Activated B cell treated with CpG ODN at 0.5 μM for 24 hours (primary cell): ENCODE data around the gene GNG7. TPM values are rescaled to one million over a fixed set of nuclear protein-coding genes. Genes with fewer than 3 reads are reported as not detected.
"Not testable (repeated sequence)": the region's sequence is repeated elsewhere in the genome, so short reads cannot be mapped to it uniquely, and the experiment has no call there.

ENCODE experiments used
- ATAC-seq: fragments of 200-7000 bp; cut with Tn5 transposase; one replicate; pipeline ENCODE4 v1.10.0; 2021; ENCODE audit warnings: low read depth, mild to moderate bottlenecking, moderate library complexity
- CTCF ChIA-PET: fragments of 350-600 bp; sonication (Branson Sonifier 250); formaldehyde crosslinking; loops from one replicate; lab custom pipeline; 2021; ENCODE audit warnings: antibody characterized with exemption; lab: Charles Lee
- POLR2A ChIA-PET: fragments of 350-600 bp; sonication (Branson Sonifier 250); formaldehyde crosslinking; loops from one replicate; lab custom pipeline; 2021; ENCODE audit warnings: antibody characterized with exemption; lab: Charles Lee
- DNase-seq: peaks from one replicate; pipeline ENCODE4 v3.0.0; 2022
- H3K27ac Mint-ChIP-seq: one replicate; pipeline ENCODE4 v1.8.0; 2020; ENCODE audit warnings: mixed read lengths
- H3K27me3 Mint-ChIP-seq: one replicate; pipeline ENCODE4 v1.8.0; 2021; ENCODE audit warnings: mixed read lengths
- H3K36me3 Mint-ChIP-seq: one replicate; pipeline ENCODE4 v1.8.0; 2021; ENCODE audit warnings: low read depth, mixed read lengths
- H3K4me1 Mint-ChIP-seq: one replicate; pipeline ENCODE4 v1.8.0; 2021; ENCODE audit warnings: mixed read lengths
- H3K4me3 Mint-ChIP-seq: one replicate; pipeline ENCODE4 v1.8.0; 2020; ENCODE audit warnings: mild to moderate bottlenecking, mixed read lengths
- H3K9me3 Mint-ChIP-seq: one replicate; pipeline ENCODE4 v1.8.0; 2020; ENCODE audit warnings: mixed read lengths
- CTCF ChIP-seq: fragments of 200-600 bp; IDR thresholded peaks from one replicate; pipeline ENCODE4 v1.8.0; 2022; ENCODE audit warnings: antibody characterized with exemption, mild to moderate bottlenecking
- intact Hi-C: fragments of 100-400 bp; cut with micrococcal nuclease; formaldehyde crosslinking; loops from one replicate; pipeline ENCODE4 v1.15.1; 2024
- total RNA-seq: library from RNA; stranded (reverse); gene quantifications from 2 replicates; pipeline ENCODE4 v1.2.3, GENCODE V29; 2022

The GNG7 gene
- total RNA-seq, 1 donor from 2014 or later: 35.4 TPM

- POLR2A ChIA-PET: interaction anchor here (0.8 to 21.5 kb wide), 11 partner anchors 9 to 576 kb away, joined by 3 to 582 read pairs (median 5); partner anchors contain the start of genes GADD45B and MKNK2
- H3K9me3 Mint-ChIP-seq: no peaks in the 10 kb centered on the region
Measured at GRCh38 chr19:2627319-2627829, 75.1 kb downstream of the GNG7 start.

GRCh38 chr19:2625434-2625833 is 77.1 kb downstream of the GNG7 start:
- Mint-ChIP-seq H3K4me1 (peaks cover 97% of the 10 kb centered on the region), H3K27me3 (no peaks in the 10 kb centered on the region), H3K36me3 (peaks cover 9% of the 10 kb centered on the region), H3K9me3 (no peaks in the 10 kb centered on the region), H3K4me3 (peak overlapping the region; percentile 72), H3K27ac (peak overlapping the region; percentile 94)
- TF ChIP-seq CTCF: no peak
- ChIA-PET CTCF (interaction anchor here (0.9 to 2.3 kb wide), 2 partner anchors 9 to 12 kb away, joined by 4 to 13 read pairs; no protein-coding TSS in a partner anchor), POLR2A (interaction anchor here (0.5 to 21.5 kb wide), 7 partner anchors 9 to 149 kb away, joined by 3 to 582 read pairs (median 8); partner anchors contain the start of gene GADD45B)
- intact Hi-C loops: loop anchor here (10.0 kb wide), 1 partner anchor 961 kb away; no protein-coding TSS in a partner anchor
- DNase-seq (no peak), ATAC-seq (no peak)

More at GRCh38 chr19:2627319-2627829, 75.1 kb downstream of the GNG7 start:
- no peaks in the 10 kb centered on the region for H3K27me3 Mint-ChIP-seq
- DNase-seq (peak; percentile 68), ATAC-seq (peak; percentile 62)
- CTCF ChIA-PET: interaction anchor here (1.0 to 14.6 kb wide), 6 partner anchors 10 to 151 kb away, joined by 3 to 336 read pairs (median 4); partner anchors contain the start of gene GADD45B
- peak overlapping the region; percentile 76 for H3K4me3 Mint-ChIP-seq
- peak overlapping the region; percentile 94 for H3K27ac Mint-ChIP-seq
- intact Hi-C loops: loop anchor here (1.0 to 10.0 kb wide), 2 partner anchors 9 to 963 kb away; no protein-coding TSS in a partner anchor
- H3K36me3 Mint-ChIP-seq: peaks cover 12% of the 10 kb centered on the region
- H3K4me1 Mint-ChIP-seq: peaks cover 95% of the 10 kb centered on the region
- no peak for TF ChIP-seq CTCF

GRCh38 chr19:2624537-2625091 is 77.9 kb downstream of the GNG7 start:
- intact Hi-C loops: loop anchor here (1.0 to 10.0 kb wide), 6 partner anchors 9 to 960 kb away; partner anchors contain the start of gene AP3D1
- Mint-ChIP-seq H3K27ac (peak overlapping the region; percentile 94), H3K4me1 (peaks cover 97% of the 10 kb centered on the region), H3K9me3 (no peaks in the 10 kb centered on the region), H3K4me3 (peak overlapping the region; percentile 72), H3K27me3 (no peaks in the 10 kb centered on the region), H3K36me3 (peaks cover 9% of the 10 kb centered on the region)
- ATAC-seq: peak; percentile 27
- CTCF ChIA-PET: interaction anchor here (0.7 to 2.3 kb wide), 4 partner anchors 8 to 14 kb away, joined by 4 to 13 read pairs (median 4); no protein-coding TSS in a partner anchor
- no peak for DNase-seq
- POLR2A ChIA-PET: interaction anchor here (0.6 to 21.5 kb wide), 22 partner anchors 9 to 776 kb away, joined by 3 to 582 read pairs (median 5); partner anchors contain the start of genes GADD45B and TIMM13
- no peak for TF ChIP-seq CTCF

- no peaks in the 10 kb centered on the region for H3K27me3 Mint-ChIP-seq
- no peaks in the 10 kb centered on the region for H3K9me3 Mint-ChIP-seq
- intact Hi-C loops: loop anchor here (1.0 to 10.0 kb wide), 6 partner anchors 10 to 959 kb away; partner anchors contain the start of gene AP3D1
- POLR2A ChIA-PET: interaction anchor here (0.6 to 29.7 kb wide), 17 partner anchors 5 to 400 kb away, joined by 3 to 979 read pairs (median 6); partner anchors contain the start of genes GADD45B and TIMM13
- H3K36me3 Mint-ChIP-seq: peaks cover 9% of the 10 kb centered on the region
- peak overlapping the region; percentile 72 for H3K4me3 Mint-ChIP-seq
- no peak for TF ChIP-seq CTCF
- CTCF ChIA-PET: interaction anchor here (0.7 to 16.3 kb wide), 5 partner anchors 10 to 25 kb away, joined by 3 to 336 read pairs (median 4); no protein-coding TSS in a partner anchor
- H3K4me1 Mint-ChIP-seq: peaks cover 97% of the 10 kb centered on the region
- DNase-seq (no peak), ATAC-seq (peak; percentile 4)
- peak overlapping the region; percentile 94 for H3K27ac Mint-ChIP-seq
Measured at GRCh38 chr19:2623798-2624197, 78.7 kb downstream of the GNG7 start.

GRCh38 chr19:2622371-2622961 is 80.0 kb downstream of the GNG7 start:
- peak overlapping the region; percentile 80 for H3K4me3 Mint-ChIP-seq
- POLR2A ChIA-PET: interaction anchor here (0.6 to 29.7 kb wide), 15 partner anchors 6 to 1193 kb away, joined by 3 to 979 read pairs (median 5); partner anchors contain the start of gene GADD45B
- not testable (repeated sequence) for H3K36me3 Mint-ChIP-seq, ATAC-seq, H3K27me3 Mint-ChIP-seq, H3K9me3 Mint-ChIP-seq, DNase-seq
- H3K27ac Mint-ChIP-seq: peak overlapping the region; percentile 94
- peaks cover 97% of the 10 kb centered on the region for H3K4me1 Mint-ChIP-seq
- CTCF ChIA-PET: interaction anchor here (0.7 to 16.3 kb wide), 5 partner anchors 11 to 533 kb away, joined by 3 to 336 read pairs (median 4); partner anchors contain the start of gene GADD45B
- intact Hi-C loops: loop anchor here (5.0 to 10.0 kb wide), 5 partner anchors 290 to 958 kb away; partner anchors contain the start of gene AP3D1
